OCI-LY7 (cell line): ENCODE measurements around the gene C1orf226.

Experiments
- EZH2phosphoT487 ChIP-seq: fragments of 200-600 bp; sonication (generic); IDR thresholded peaks from 2 replicates; pipeline ENCODE4 v1.6.1; 2018; ENCODE audit warnings: low read depth, borderline replicate concordance, mild to moderate bottlenecking, mixed run types, antibody characterized with exemption, low read length, moderate library complexity, mixed read lengths
- TF ChIP-seq, protein P1 (sequence below): fragments of 200-600 bp; sonication (generic); conservative IDR thresholded peaks from 2 replicates; pipeline ENCODE4 v1.5.1; 2014; ENCODE audit warnings: mild to moderate bottlenecking, antibody characterized with exemption, low read length, moderate library complexity, mixed read lengths

DNA sequence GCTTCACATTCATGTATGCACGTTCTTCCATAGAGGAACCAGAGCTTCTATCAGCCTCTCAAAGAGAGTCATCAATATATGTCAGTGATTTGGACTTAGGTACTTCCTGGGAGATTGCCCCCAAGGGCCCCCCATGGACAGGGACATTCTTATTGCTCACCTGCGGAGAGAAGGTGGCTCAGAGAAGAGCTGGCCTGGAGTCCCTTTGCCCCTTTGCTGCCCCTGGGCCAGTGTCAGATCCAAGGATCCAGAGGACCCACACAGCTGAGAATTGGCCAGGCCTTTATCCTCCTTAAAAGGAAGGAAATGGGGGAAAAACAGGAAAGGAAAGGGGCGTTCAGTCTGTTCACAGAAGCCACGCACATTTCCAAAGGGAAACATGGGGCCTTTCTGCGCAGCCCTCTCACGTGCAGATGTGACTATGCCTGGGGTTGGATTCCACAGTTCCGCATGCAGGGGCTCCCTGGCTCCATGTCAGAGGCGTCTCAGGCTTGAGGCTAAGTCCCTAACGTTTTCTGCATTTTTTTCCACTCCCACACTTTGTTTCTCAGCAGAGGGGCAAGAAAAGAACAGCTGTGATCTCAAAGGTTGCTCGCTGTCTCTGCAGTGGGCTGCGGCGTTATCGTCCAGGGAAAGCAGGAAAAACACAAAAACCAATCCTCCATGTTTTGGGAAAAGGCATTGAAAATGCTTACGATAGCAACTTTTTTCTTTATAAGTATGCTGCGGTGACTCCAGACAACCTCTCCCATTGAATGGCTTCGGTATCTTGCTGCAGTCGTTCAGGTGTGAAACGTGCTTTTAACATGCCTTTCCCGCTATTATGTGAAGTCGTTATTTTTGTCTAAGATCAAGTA lies 5.9 kb downstream of the C1orf226 start:
- TF ChIP-seq, protein P1, sequence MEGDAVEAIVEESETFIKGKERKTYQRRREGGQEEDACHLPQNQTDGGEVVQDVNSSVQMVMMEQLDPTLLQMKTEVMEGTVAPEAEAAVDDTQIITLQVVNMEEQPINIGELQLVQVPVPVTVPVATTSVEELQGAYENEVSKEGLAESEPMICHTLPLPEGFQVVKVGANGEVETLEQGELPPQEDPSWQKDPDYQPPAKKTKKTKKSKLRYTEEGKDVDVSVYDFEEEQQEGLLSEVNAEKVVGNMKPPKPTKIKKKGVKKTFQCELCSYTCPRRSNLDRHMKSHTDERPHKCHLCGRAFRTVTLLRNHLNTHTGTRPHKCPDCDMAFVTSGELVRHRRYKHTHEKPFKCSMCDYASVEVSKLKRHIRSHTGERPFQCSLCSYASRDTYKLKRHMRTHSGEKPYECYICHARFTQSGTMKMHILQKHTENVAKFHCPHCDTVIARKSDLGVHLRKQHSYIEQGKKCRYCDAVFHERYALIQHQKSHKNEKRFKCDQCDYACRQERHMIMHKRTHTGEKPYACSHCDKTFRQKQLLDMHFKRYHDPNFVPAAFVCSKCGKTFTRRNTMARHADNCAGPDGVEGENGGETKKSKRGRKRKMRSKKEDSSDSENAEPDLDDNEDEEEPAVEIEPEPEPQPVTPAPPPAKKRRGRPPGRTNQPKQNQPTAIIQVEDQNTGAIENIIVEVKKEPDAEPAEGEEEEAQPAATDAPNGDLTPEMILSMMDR: no peak
- TF ChIP-seq EZH2phosphoT487: no peak
